Neural crest cell (in vitro differentiated cells): Measurements from ENCODE around the gene ZNF385B. TPM values are rescaled to one million over a fixed set of nuclear protein-coding genes. Genes with fewer than 3 reads are reported as not detected.

Experiments used
- DNase-seq: peaks from one replicate; pipeline ENCODE4 v3.0.0; 2021; ENCODE audit warnings: low read depth, mixed read lengths, low spot score
- H3K27ac Mint-ChIP-seq: one replicate; pipeline ENCODE4 v1.8.0; 2021; ENCODE audit warnings: mild to moderate bottlenecking, mixed read lengths; ENCODE audit not compliant: unreplicated experiment
- H3K27me3 Mint-ChIP-seq: 2 replicates; pipeline ENCODE4 v1.8.0; 2021; ENCODE audit warnings: low read depth, mild to moderate bottlenecking, mixed read lengths
- H3K36me3 Mint-ChIP-seq: 2 replicates; pipeline ENCODE4 v1.8.0; 2021; ENCODE audit warnings: low read depth, mild to moderate bottlenecking, mixed read lengths
- H3K4me1 Mint-ChIP-seq: 2 replicates; pipeline ENCODE4 v1.8.0; 2021; ENCODE audit warnings: mixed read lengths
- H3K4me3 Mint-ChIP-seq: one replicate; pipeline ENCODE4 v1.8.0; 2021; ENCODE audit warnings: mild to moderate bottlenecking, mixed read lengths
- H3K9me3 Mint-ChIP-seq: 2 replicates; pipeline ENCODE4 v1.8.0; 2021; ENCODE audit warnings: mixed read lengths
- CTCF ChIP-seq: fragments of 200-600 bp; sonication (generic); conservative IDR thresholded peaks from 2 replicates; pipeline ENCODE4 v1.5.0; 2021; ENCODE audit warnings: antibody characterized with exemption, mild to moderate bottlenecking
- total RNA-seq: library from RNA; stranded (reverse); gene quantifications from 2 replicates; pipeline ENCODE4 v1.2.1, GENCODE V29; 2021

Gene ZNF385B
- total RNA-seq, 1 donor from 2014 or later, result 2.1 TPM

GRCh38 chr2:179741317-179741716, 120.1 kb downstream of the ZNF385B start:
- H3K9me3 Mint-ChIP-seq, result no peaks in the 10 kb centered on the region
- H3K4me1 Mint-ChIP-seq, result no peaks in the 10 kb centered on the region
- TF ChIP-seq CTCF, result no peak
- no peak overlapping the region for H3K4me3 Mint-ChIP-seq
- H3K27ac Mint-ChIP-seq, result no peak overlapping the region
- H3K36me3 Mint-ChIP-seq, result no peaks in the 10 kb centered on the region
- H3K27me3 Mint-ChIP-seq, result no peaks in the 10 kb centered on the region
- no peak for DNase-seq

- TF ChIP-seq CTCF, result no peak
- no peak for DNase-seq
- Mint-ChIP-seq H3K9me3 (peaks cover 3% of the 10 kb centered on the region), H3K36me3 (no peaks in the 10 kb centered on the region), H3K4me1 (no peaks in the 10 kb centered on the region), H3K4me3 (no peak overlapping the region), H3K27ac (no peak overlapping the region), H3K27me3 (no peaks in the 10 kb centered on the region)
These were observed 131.4 kb downstream of the ZNF385B start for GRCh38 chr2:179729966-179730365.

GRCh38 chr2:179726461-179727180, 134.8 kb downstream of the ZNF385B start:
- Mint-ChIP-seq H3K36me3 (no peaks in the 10 kb centered on the region), H3K27me3 (no peaks in the 10 kb centered on the region), H3K27ac (no peak overlapping the region), H3K9me3 (peaks cover 3% of the 10 kb centered on the region), H3K4me3 (no peak overlapping the region), H3K4me1 (no peaks in the 10 kb centered on the region)
- no peak for TF ChIP-seq CTCF
- no peak for DNase-seq

- no peak overlapping the region for H3K4me3 Mint-ChIP-seq
- TF ChIP-seq CTCF, result no peak
- DNase-seq, result no peak
- H3K27me3 Mint-ChIP-seq, result no peaks in the 10 kb centered on the region
- H3K36me3 Mint-ChIP-seq, result no peaks in the 10 kb centered on the region
- no peaks in the 10 kb centered on the region for H3K4me1 Mint-ChIP-seq
- H3K9me3 Mint-ChIP-seq, result no peaks in the 10 kb centered on the region
- no peak overlapping the region for H3K27ac Mint-ChIP-seq
These were observed 137.0 kb downstream of the ZNF385B start for GRCh38 chr2:179724403-179724802.

GRCh38 chr2:179720173-179720772, 141.1 kb downstream of the ZNF385B start:
- H3K4me1 Mint-ChIP-seq, result no peaks in the 10 kb centered on the region
- no peak for DNase-seq
- no peaks in the 10 kb centered on the region for H3K36me3 Mint-ChIP-seq
- no peaks in the 10 kb centered on the region for H3K9me3 Mint-ChIP-seq
- no peak overlapping the region for H3K27ac Mint-ChIP-seq
- no peaks in the 10 kb centered on the region for H3K27me3 Mint-ChIP-seq
- no peak for TF ChIP-seq CTCF
- H3K4me3 Mint-ChIP-seq, result no peak overlapping the region
